GM12878 (cell line): ENCODE measurements around the gene ECEL1. TPM values are rescaled to one million over a fixed set of nuclear protein-coding genes. Genes with fewer than 3 reads are reported as not detected.

Experiments
- ATAC-seq: fragments of 200-7000 bp; cut with Tn5 transposase; 3 replicates; pipeline ENCODE4 v1.9.1; 2020; ENCODE audit warnings: mild to moderate bottlenecking, moderate library complexity
- BruUV-seq: library from RNA; stranded (reverse); fragments of 400-500 nt; replicated peaks from 2 replicates; lab custom pipeline; 2021; lab: Mats Ljungman, UMichigan
- CTCF ChIA-PET: fragments of 300-600 bp; sonication (Branson Sonifier 250); formaldehyde crosslinking; extraction: SDS; loops from one replicate; lab custom pipeline; 2021; ENCODE audit warnings: inconsistent platforms; lab: Yijun Ruan, JAX
- POLR2A ChIA-PET: fragments of 350-600 bp; formaldehyde crosslinking; extraction: SDS; loops from one replicate; lab custom pipeline; 2021; ENCODE audit warnings: inconsistent platforms; lab: Charles Lee
- RAD21 ChIA-PET: fragments of 300-600 bp; sonication (Branson Sonifier 250); formaldehyde crosslinking; loops from one replicate; lab custom pipeline; 2023; ENCODE audit warnings: antibody characterized with exemption; ENCODE audit not compliant: unreplicated experiment; lab: Charles Lee
- SMC1A ChIA-PET: fragments of 300-600 bp; sonication (Branson Sonifier 250); formaldehyde crosslinking; loops from one replicate; lab custom pipeline; 2023; ENCODE audit not compliant: unreplicated experiment, uncharacterized antibody; lab: Charles Lee
- DNase-seq: peaks from one replicate; pipeline ENCODE4 v3.0.0-alpha.2; 2011; ENCODE audit warnings: low read depth, low spot score
- FAIRE-seq: peaks from 3 replicates; lab custom pipeline; 2011; peaks lifted over from hg19 to GRCh38; lab: Jason Lieb, UNC
- H2AFZ ChIP-seq: 2 replicates; pipeline ENCODE4 v1.6.0; 2011; ENCODE audit warnings: low read depth, low read length, control low read depth; ENCODE audit not compliant: control insufficient read depth
- H3K27ac ChIP-seq: 2 replicates; pipeline ENCODE4 v1.5.1; 2011; ENCODE audit warnings: control low read depth; ENCODE audit not compliant: control insufficient read depth, insufficient read depth
- H3K27me3 ChIP-seq, 2 experiments: replicated peaks in 1 of 2; 2 replicates each; pipeline versions ENCODE4 v1.6.0 to v1.6.1; 2011; ENCODE audit warnings: low read length in 1 of 2; ENCODE audit not compliant: control insufficient read depth in 2 of 2, insufficient read depth in 2 of 2
- H3K36me3 ChIP-seq, 2 experiments: 2 replicates each; pipeline ENCODE4 v1.5.1; 2011; ENCODE audit warnings: low read length in 1 of 2; ENCODE audit not compliant: control insufficient read depth in 2 of 2, insufficient read depth in 2 of 2
- H3K4me1 ChIP-seq: 2 replicates; pipeline ENCODE4 v1.6.1; 2011; ENCODE audit warnings: mild to moderate bottlenecking, low read length, moderate library complexity, mixed read lengths; ENCODE audit not compliant: control insufficient read depth, insufficient read depth
- H3K4me2 ChIP-seq: 2 replicates; pipeline ENCODE4 v1.6.0; 2011; ENCODE audit warnings: control low read depth; ENCODE audit not compliant: control insufficient read depth, insufficient read depth
- H3K4me3 ChIP-seq: fragments of 200-600 bp; sonication (generic); 2 replicates; pipeline ENCODE4 v1.5.1; 2016
- H3K79me2 ChIP-seq: 2 replicates; pipeline ENCODE4 v1.6.0; 2011; ENCODE audit warnings: low read length; ENCODE audit not compliant: control insufficient read depth, insufficient read depth
- H3K9ac ChIP-seq: 2 replicates; pipeline ENCODE4 v1.8.0; 2011; ENCODE audit warnings: low read length, control low read depth, mixed read lengths; ENCODE audit not compliant: control insufficient read depth, insufficient read depth
- H3K9me3 ChIP-seq: replicated peaks from 3 replicates; pipeline ENCODE4 v1.5.1; 2011; ENCODE audit warnings: mild to moderate bottlenecking, low read length; ENCODE audit not compliant: control insufficient read depth, insufficient read depth
- H4K20me1 ChIP-seq: 2 replicates; pipeline ENCODE4 v1.6.0; 2011; ENCODE audit not compliant: control insufficient read depth, insufficient read depth
- EZH2 ChIP-seq: IDR thresholded peaks from 2 replicates; pipeline ENCODE4 v1.6.1; 2012; ENCODE audit warnings: low read depth, mild to moderate bottlenecking, control low read depth, inconsistent platforms, low read length, borderline replicate concordance; ENCODE audit not compliant: control insufficient read depth
- FOS ChIP-seq: IDR thresholded peaks from 3 replicates; pipeline ENCODE4 v1.6.1; 2011; ENCODE audit warnings: borderline replicate concordance; ENCODE audit not compliant: insufficient read length; ENCODE audit errors: extremely low read depth
- JUND ChIP-seq: IDR thresholded peaks from 2 replicates; pipeline ENCODE4 v1.6.1; 2012; ENCODE audit warnings: low read depth, mild to moderate bottlenecking, low read length, improper control_type of control experiment, moderate library complexity
- NFYA ChIP-seq: IDR thresholded peaks from 2 replicates; pipeline ENCODE4 v1.6.1; 2011; ENCODE audit warnings: low read depth, mild to moderate bottlenecking, low read length, improper control_type of control experiment, borderline replicate concordance
- NR2C2 ChIP-seq: IDR thresholded peaks from 2 replicates; pipeline ENCODE4 v1.6.1; 2011; ENCODE audit warnings: borderline replicate concordance, low read depth; ENCODE audit not compliant: control insufficient read depth, insufficient read length
- NRF1 ChIP-seq: conservative IDR thresholded peaks from 2 replicates; pipeline ENCODE4 v1.6.1; 2011; ENCODE audit warnings: mild to moderate bottlenecking, low read depth, low read length, improper control_type of control experiment
- ZNF384 ChIP-seq: IDR thresholded peaks from 2 replicates; pipeline ENCODE4 v1.6.1; 2012; ENCODE audit warnings: low read depth, mild to moderate bottlenecking, low read length, improper control_type of control experiment, borderline replicate concordance
- WGBS: methylation state at CpG from one replicate; pipeline ENCODE4 v1.1.6; 2016; ENCODE audit warnings: low lambda C conversion rate; ENCODE audit not compliant: insufficient replicate concordance, insufficient coverage; ENCODE audit errors: missing lambda C conversion rate; 5-methylcytosine and 5-hydroxymethylcytosine counted together
- in situ Hi-C: fragments of 300-500 bp; cut with MboI; formaldehyde crosslinking; loops from 9 replicates; pipeline ENCODE4 v1.14.3; 2018; ENCODE audit warnings: mixed read lengths
- intact Hi-C: fragments of 100-400 bp; cut with micrococcal nuclease; formaldehyde crosslinking; loops from one replicate; pipeline ENCODE4 v1.14.2; 2022; ENCODE audit not compliant: unreplicated experiment
- polyA plus RNA-seq, 11 experiments: library from polyadenylated mRNA; depleted of rRNA in 4 of 11; unstranded in 6 of 11; stranded (reverse) in 5 of 11; fragments of >200 nt; fragmentation: Nextera tagmentation in 4 of 11; fragmentation: Illumina TruSeq in 1 of 11; extraction: Ambion mirVana in 4 of 11; extraction: Trizol in 1 of 11; gene quantifications; 1 replicate in 1 of 11; 2 replicates in 10 of 11; pipeline versions ENCODE4 v1.2.1 to v1.2.3, GENCODE V29; 2011 to 2016; ENCODE audit warnings: inconsistent platforms in 2 of 11, missing spikeins in 2 of 11, low read depth in 1 of 11
- total RNA-seq, 4 experiments: library from RNA; depleted of rRNA in 3 of 4; stranded (reverse); fragments of >200 nt in 3 of 4; fragmentation: Illumina TruSeq in 1 of 4; extraction: Trizol in 1 of 4; gene quantifications; 2 replicates each; pipeline versions ENCODE4 v1.2.1 to v1.2.3, GENCODE V29; 2013 to 2021
- TF ChIP-seq, protein P1 (sequence below): IDR thresholded peaks from 2 replicates; pipeline ENCODE4 v1.6.1; 2011; ENCODE audit warnings: borderline replicate concordance, low read depth, mild to moderate bottlenecking, moderate library complexity, mixed read lengths, low read length; ENCODE audit not compliant: insufficient read depth; ENCODE audit errors: extremely low read length
- TF ChIP-seq, protein P2 (sequence below): fragments of 150-350 bp; IDR thresholded peaks from 2 replicates; pipeline ENCODE4 v1.6.1; 2016; ENCODE audit warnings: low read depth, low read length
- TF ChIP-seq, protein P3 (sequence below): IDR thresholded peaks from 2 replicates; pipeline ENCODE4 v1.6.1; 2011; ENCODE audit warnings: low read depth, mild to moderate bottlenecking, low read length, moderate library complexity, borderline replicate concordance; ENCODE audit errors: extremely low read depth
- TF ChIP-seq, protein P4 (sequence below): IDR thresholded peaks from 2 replicates; pipeline ENCODE4 v1.6.1; 2012; ENCODE audit warnings: low read depth, low read length, improper control_type of control experiment

The ECEL1 gene
- total and polyA plus RNA-seq, 10 of the 15 experiments (the other 5 are each of a cell fraction or from before 2014, with no cell fraction given), result not detected

DNA sequence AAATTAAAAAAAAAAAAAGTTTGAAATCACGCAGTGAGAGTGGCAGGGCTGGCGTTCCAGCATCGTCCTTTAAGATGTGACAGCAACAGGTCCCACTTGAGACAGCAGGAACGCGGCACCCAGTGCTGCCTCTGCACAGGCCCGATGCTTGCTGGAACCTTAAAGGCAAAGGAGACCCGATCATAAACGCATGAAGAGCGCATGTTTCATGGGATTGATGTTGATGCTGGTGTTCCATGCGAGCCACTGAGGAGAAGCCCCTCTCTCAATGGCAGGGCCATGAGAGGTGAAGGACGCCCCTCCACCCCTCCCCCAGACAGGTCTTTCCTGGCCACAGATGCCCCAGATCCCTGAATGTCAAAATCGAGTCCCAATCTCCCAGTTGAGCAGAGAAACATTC lies 49.5 kb downstream of the ECEL1 start:
- no peak for FAIRE-seq
- Histone ChIP-seq H3K4me3 (no peak overlapping the region), H3K4me1 (no peaks in the 10 kb centered on the region), H4K20me1 (no peaks in the 10 kb centered on the region), H3K27ac (no peak overlapping the region), H3K9ac (no peak overlapping the region), H3K79me2 (no peaks in the 10 kb centered on the region), H3K36me3 (no peaks in the 10 kb centered on the region), H3K4me2 (no peak overlapping the region), H2AFZ (no peak overlapping the region), H3K9me3 (no peaks in the 10 kb centered on the region), H3K27me3 (no peaks in the 10 kb centered on the region; a peak in 3 of 4 replicates)
- no peak for ATAC-seq
- no peak for DNase-seq
- RAD21 ChIA-PET, result interaction anchor here (1.7 kb wide), 1 partner anchor 532 kb away, joined by 3 read pairs; no protein-coding TSS in a partner anchor
- no TSS peak for BruUV-seq
- 47% methylated on average over 12 of the region's 12 CpGs for WGBS
- in situ Hi-C loops (no loop called here), intact Hi-C loops (no loop called here)
- POLR2A ChIA-PET, result no interaction called here
- CTCF ChIA-PET, result interaction anchor here (1.1 kb wide), 1 partner anchor 103 kb away, joined by 3 read pairs; no protein-coding TSS in a partner anchor
- SMC1A ChIA-PET, result interaction anchor here (1.0 kb wide), 1 partner anchor 9 kb away, joined by 3 read pairs; no protein-coding TSS in a partner anchor
- TF ChIP-seq EZH2 (no peak), NR2C2 (no peak), FOS (no peak), NRF1 (no peak), NFYA (no peak), JUND (no peak), ZNF384 (no peak)
- TF ChIP-seq, protein P1, sequence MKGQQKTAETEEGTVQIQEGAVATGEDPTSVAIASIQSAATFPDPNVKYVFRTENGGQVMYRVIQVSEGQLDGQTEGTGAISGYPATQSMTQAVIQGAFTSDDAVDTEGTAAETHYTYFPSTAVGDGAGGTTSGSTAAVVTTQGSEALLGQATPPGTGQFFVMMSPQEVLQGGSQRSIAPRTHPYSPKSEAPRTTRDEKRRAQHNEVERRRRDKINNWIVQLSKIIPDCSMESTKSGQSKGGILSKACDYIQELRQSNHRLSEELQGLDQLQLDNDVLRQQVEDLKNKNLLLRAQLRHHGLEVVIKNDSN, result no peak
- TF ChIP-seq, protein P2, sequence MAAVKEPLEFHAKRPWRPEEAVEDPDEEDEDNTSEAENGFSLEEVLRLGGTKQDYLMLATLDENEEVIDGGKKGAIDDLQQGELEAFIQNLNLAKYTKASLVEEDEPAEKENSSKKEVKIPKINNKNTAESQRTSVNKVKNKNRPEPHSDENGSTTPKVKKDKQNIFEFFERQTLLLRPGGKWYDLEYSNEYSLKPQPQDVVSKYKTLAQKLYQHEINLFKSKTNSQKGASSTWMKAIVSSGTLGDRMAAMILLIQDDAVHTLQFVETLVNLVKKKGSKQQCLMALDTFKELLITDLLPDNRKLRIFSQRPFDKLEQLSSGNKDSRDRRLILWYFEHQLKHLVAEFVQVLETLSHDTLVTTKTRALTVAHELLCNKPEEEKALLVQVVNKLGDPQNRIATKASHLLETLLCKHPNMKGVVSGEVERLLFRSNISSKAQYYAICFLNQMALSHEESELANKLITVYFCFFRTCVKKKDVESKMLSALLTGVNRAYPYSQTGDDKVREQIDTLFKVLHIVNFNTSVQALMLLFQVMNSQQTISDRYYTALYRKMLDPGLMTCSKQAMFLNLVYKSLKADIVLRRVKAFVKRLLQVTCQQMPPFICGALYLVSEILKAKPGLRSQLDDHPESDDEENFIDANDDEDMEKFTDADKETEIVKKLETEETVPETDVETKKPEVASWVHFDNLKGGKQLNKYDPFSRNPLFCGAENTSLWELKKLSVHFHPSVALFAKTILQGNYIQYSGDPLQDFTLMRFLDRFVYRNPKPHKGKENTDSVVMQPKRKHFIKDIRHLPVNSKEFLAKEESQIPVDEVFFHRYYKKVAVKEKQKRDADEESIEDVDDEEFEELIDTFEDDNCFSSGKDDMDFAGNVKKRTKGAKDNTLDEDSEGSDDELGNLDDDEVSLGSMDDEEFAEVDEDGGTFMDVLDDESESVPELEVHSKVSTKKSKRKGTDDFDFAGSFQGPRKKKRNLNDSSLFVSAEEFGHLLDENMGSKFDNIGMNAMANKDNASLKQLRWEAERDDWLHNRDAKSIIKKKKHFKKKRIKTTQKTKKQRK, result no peak
- TF ChIP-seq, protein P3, sequence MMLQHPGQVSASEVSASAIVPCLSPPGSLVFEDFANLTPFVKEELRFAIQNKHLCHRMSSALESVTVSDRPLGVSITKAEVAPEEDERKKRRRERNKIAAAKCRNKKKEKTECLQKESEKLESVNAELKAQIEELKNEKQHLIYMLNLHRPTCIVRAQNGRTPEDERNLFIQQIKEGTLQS, result no peak
- TF ChIP-seq, protein P4, sequence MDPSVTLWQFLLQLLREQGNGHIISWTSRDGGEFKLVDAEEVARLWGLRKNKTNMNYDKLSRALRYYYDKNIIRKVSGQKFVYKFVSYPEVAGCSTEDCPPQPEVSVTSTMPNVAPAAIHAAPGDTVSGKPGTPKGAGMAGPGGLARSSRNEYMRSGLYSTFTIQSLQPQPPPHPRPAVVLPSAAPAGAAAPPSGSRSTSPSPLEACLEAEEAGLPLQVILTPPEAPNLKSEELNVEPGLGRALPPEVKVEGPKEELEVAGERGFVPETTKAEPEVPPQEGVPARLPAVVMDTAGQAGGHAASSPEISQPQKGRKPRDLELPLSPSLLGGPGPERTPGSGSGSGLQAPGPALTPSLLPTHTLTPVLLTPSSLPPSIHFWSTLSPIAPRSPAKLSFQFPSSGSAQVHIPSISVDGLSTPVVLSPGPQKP, result no peak
